HG03039 (cell line): ENCODE data around the gene KCNG2.

Experiments used
- ATAC-seq: cut with Tn5 transposase; IDR thresholded peaks from one replicate; pipeline ENCODE4 v1.9.1; 2021; ENCODE audit warnings: mild to moderate bottlenecking, moderate library complexity; ENCODE audit not compliant: unreplicated experiment

Gene KCNG2

GRCh38 chr18:79903787-79904356, 106.1 kb downstream of the KCNG2 start:
- ATAC-seq: no peak

- no peak for ATAC-seq
Measured at GRCh38 chr18:79904357-79905147, 106.8 kb downstream of the KCNG2 start.

GRCh38 chr18:79905389-79905911, 107.7 kb downstream of the KCNG2 start:
- ATAC-seq: no peak

- ATAC-seq: no peak
Measured at GRCh38 chr18:79905993-79906392, 108.3 kb downstream of the KCNG2 start.

- ATAC-seq: no peak
Measured at GRCh38 chr18:79906706-79907105, 109.0 kb downstream of the KCNG2 start.

GRCh38 chr18:79910563-79911343, 113.0 kb downstream of the KCNG2 start:
- no peak for ATAC-seq

- ATAC-seq: no peak
Measured at GRCh38 chr18:79911344-79912270, 113.9 kb downstream of the KCNG2 start.

GRCh38 chr18:79912409-79912991, 114.8 kb downstream of the KCNG2 start:
- ATAC-seq: no peak

- no peak for ATAC-seq
Measured at GRCh38 chr18:79912994-79913831, 115.5 kb downstream of the KCNG2 start.

GRCh38 chr18:79914614-79915160, 116.9 kb downstream of the KCNG2 start:
- no peak for ATAC-seq

GRCh38 chr18:79915161-79916127, 117.7 kb downstream of the KCNG2 start:
- no peak for ATAC-seq

GRCh38 chr18:79916128-79916494, 118.4 kb downstream of the KCNG2 start:
- ATAC-seq: no peak

GRCh38 chr18:79916546-79917168, 118.9 kb downstream of the KCNG2 start:
- ATAC-seq: no peak

GRCh38 chr18:79917169-79917852, 119.6 kb downstream of the KCNG2 start:
- ATAC-seq: no peak

GRCh38 chr18:79917853-79918614, 120.3 kb downstream of the KCNG2 start:
- no peak for ATAC-seq

GRCh38 chr18:79918615-79919011, 120.9 kb downstream of the KCNG2 start:
- no peak for ATAC-seq
